ENCODE results near the gene IQGAP1. TPM values are rescaled to one million over a fixed set of nuclear protein-coding genes. Genes with fewer than 3 reads are reported as not detected.

Gene IQGAP1
- polyA plus RNA-seq, 3 donors = 43.6 to 75.2 (median 54.3) TPM

GRCh38 chr15:90460142-90460824 is 72.2 kb downstream of the IQGAP1 start:
- H3K27ac ChIP-seq (ENCODE audit: low read depth, low read length) = no peak overlapping the region
- 93 to 95% (median 95%) methylated on average over 6 of the region's 6 CpGs for WGBS, 3 donors

DNA sequence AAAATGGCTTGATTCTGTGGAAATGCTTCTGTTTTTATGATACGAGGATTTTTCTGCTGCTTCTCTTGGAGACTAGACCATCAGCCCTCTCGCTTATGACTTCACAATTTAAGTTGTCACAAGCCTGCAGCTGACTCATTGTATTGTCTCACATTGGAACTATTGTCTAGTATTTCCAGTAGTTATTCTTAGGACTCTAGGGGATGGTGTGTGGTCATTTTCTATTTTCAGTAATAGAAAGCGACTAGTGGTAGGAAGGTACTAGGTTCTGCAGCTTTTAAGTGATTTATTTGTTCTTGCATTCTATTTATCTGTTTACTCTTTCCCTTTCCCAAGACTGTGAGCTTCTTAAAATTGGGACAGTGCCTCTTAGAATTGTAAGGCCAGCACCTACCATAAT is 75.3 kb downstream of the IQGAP1 start:
- 56 to 84% (median 63%) methylated on average over 3 of the region's 3 CpGs for WGBS, 3 donors
- H3K27ac ChIP-seq (ENCODE audit: low read depth, low read length) = no peak overlapping the region

- WGBS, 3 donors = 71 to 86% (median 83%) methylated on average over 7 of the region's 7 CpGs
- no peak overlapping the region for H3K27ac ChIP-seq (ENCODE audit: low read depth, low read length)
Observed at GRCh38 chr15:90465140-90465929, 77.3 kb downstream of the IQGAP1 start.

DNA sequence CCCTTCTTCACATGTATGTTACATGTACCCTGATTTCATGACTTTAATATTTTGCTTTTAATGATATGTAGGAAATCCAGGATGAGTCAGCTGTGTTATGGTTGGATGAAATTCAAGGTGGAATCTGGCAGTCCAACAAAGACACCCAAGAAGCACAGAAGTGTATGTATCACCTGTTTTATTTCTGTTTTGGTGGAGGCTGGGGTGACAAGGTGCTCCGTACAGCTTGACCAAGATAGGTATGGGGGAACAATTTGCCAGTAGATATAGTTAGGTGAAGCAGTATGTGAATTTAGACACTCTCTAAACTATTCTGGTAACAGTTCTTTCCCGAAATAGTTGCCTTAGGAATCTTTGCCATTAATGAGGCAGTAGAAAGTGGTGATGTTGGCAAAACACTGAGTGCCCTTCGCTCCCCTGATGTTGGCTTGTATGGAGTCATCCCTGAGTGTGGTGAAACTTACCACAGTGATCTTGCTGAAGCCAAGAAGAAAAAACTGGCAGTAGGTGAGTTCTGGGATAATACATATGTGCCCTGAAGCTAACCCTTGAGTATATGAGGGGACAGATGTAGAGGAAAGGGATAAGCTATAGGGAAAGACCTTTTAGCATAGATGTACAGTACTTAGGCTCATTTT is 78.0 kb downstream of the IQGAP1 start:
- 78 to 95% (median 81%) methylated on average over 3 of the region's 3 CpGs for WGBS, 3 donors
- no peak overlapping the region for H3K27ac ChIP-seq (ENCODE audit: low read depth, low read length)

DNA sequence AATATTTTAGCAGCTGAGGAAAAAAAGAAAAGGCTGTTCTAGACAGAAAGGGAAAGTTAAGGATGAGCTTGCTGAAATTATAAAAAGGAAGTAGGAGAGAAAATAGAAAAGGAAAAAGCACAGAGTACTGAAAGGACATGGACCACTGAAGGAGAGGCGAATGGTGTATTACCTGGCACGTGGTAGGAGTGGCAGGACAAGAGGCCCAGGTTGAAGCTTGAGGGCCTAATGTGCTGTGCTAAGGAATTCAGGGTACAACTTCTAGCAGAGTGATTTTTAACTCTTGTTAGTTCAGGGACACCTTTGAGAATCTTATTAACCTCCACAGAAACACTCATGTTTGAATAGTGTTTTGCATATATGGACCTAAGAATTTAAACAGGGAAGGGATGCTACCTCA is 81.7 kb downstream of the IQGAP1 start:
- no peak overlapping the region for H3K27ac ChIP-seq (ENCODE audit: low read depth, low read length)
- WGBS, 3 donors = 74 to 87% (median 80%) methylated on average over 2 of the region's 2 CpGs

GRCh38 chr15:90470453-90470852 is 82.4 kb downstream of the IQGAP1 start:
- H3K27ac ChIP-seq (ENCODE audit: low read depth, low read length) = no peak overlapping the region

GRCh38 chr15:90471126-90471525 is 83.1 kb downstream of the IQGAP1 start:
- WGBS, 3 donors = 100% methylated on average over 3 of the region's 3 CpGs
- H3K27ac ChIP-seq (ENCODE audit: low read depth, low read length) = no peak overlapping the region

More at GRCh38 chr15:90470453-90470852, 82.4 kb downstream of the IQGAP1 start:
- 29 to 58% (median 37%) methylated on average over 1 of the region's 1 CpG for WGBS, 3 donors

DNA sequence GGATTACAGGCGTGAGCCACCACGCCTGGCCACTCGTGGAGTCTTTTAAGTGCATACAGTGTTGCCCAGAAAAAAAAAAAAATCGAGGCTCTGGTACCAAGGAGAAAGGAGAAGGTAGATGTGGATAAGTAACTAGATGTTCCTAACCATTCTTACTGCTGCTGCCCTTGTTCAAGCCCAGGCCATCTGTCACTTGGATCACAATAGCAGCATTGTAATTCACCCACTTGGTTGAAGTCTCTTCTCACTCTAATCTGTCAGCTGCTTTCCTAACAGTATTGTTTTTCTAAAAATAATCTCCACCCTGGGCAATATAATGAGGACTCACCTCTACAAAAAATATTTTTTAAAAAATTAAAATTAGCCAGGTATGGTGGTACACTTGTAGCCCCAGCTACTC is 83.7 kb downstream of the IQGAP1 start:
- 81 to 98% (median 90%) methylated on average over 4 of the region's 4 CpGs for WGBS, 3 donors
- no peak overlapping the region for H3K27ac ChIP-seq (ENCODE audit: low read depth, low read length)

DNA sequence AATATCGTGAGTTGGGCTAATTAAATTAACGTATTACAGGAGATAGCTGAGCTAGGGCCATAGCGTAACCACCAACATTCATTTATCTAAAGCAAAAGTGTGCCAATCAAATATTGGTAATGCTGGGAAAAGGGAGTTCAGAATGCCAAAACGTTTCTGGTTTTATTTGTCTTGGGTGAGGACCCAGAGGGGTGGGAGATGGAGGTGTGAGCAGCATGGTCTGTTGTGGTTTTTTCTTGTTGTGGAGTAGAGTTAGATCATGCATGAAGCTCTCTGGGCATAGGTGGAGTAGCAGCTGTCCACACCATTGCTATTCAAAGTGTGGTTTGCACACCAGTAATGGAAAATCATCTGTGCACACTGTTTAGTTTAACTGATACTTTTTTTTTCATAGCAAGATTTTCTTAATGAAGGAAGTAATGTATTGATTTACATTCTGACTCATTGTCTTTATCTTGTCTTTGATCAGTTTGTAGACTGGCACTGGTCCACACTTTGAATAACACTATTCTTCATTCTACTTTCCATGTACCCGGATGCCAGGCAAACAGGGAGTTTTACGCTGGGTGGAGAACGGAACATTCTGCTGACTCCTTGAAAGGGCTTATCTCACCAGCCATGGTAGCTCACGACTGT is 90.9 kb downstream of the IQGAP1 start:
- WGBS, 3 donors = 39 to 83% (median 78%) methylated on average over 8 of the region's 8 CpGs
- H3K27ac ChIP-seq (ENCODE audit: low read depth, low read length) = no peak overlapping the region

DNA sequence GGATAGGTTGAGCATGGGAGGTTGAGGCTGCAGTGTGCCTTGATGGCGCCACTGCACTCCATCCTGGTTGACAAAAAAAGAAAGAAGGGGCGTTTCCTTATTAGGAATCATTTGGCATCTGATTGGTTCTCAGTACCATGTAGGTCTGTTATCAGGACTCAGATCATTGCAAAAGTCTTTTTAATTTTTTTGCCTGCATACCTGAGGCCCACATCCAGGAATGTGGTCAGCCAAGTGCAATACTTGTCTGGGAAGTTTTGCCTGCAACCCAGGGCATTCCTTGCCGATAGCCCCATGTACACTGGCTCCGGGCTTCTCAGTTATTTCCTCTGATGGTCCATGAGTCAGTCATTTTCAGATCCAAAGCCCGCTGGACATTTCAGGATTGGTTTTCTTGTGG is 91.6 kb downstream of the IQGAP1 start:
- no peak overlapping the region for H3K27ac ChIP-seq (ENCODE audit: low read depth, low read length)
- WGBS, 3 donors = 81 to 90% (median 88%) methylated on average over 5 of the region's 5 CpGs

- H3K27ac ChIP-seq (ENCODE audit: low read depth, low read length) = no peak overlapping the region
- WGBS, 3 donors = 54 to 73% (median 56%) methylated on average over 3 of the region's 3 CpGs
Observed at GRCh38 chr15:90481023-90481422, 93.0 kb downstream of the IQGAP1 start.

DNA sequence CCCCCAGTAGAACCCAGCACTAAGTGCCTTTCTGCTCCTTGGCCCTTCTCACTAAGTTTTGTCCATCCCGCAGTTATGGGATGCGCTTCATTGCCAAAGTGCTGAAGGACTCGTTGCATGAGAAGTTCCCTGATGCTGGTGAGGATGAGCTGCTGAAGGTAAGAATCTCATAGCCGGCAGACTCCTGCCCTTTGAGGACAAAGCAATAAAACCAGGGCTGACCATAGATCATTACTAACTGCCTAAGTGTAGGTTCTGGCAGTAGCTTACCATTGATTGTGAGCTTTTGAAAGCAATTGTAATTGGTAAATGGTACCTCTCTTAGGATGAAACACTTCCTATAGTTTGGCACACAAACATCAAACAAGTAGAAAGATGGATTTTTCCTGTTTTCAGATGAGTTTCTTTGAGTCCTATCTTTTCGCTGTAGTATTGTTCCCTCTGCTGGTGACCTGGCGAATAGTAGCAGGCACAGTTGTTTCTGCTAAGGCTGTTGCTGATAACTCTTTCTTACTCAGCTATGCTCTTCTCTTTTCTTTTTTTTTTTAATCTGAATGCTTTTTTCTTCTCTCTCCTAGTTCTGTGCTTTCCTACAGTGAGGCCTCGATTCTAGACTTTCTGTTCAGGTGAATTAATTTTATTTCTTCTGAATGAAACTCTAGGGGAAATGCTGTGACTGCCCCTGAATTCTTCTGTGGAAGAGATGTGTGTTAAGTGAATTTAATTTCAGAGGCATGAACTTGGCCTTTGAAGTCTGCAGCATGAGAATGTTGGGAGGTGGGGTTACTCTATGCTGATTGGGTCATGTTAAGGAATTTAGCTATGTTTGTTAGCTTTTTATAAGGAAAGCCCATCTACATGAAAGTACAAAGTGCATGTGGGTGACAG is 94.3 kb downstream of the IQGAP1 start:
- no peak overlapping the region for H3K27ac ChIP-seq (ENCODE audit: low read depth, low read length)
- WGBS, 3 donors = 54 to 61% (median 56%) methylated on average over 7 of the region's 7 CpGs

GRCh38 chr15:90483012-90483307 is 94.9 kb downstream of the IQGAP1 start:
- 38 to 94% (median 56%) methylated on average over 1 of the region's 1 CpG for WGBS, 3 donors
- no peak overlapping the region for H3K27ac ChIP-seq (ENCODE audit: low read depth, low read length)

DNA sequence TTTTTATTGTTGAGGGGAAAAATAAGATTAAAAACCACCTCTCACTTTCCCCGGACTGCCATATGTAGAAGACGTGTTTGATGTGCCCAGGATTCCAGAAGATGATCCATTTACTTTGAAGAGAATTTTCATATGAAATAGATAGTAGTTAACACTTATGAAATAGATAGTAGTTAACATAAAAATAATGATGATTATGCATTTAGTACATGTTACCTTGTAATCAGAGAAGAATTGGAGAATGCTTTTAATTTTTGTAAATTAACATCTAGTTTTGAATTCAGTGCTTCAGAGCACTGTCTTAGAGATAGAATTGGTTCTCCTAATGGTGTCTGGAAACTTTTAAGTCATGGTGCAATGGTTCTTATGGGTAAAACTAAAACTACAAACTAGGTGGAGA is 95.6 kb downstream of the IQGAP1 start:
- WGBS, 3 donors = 88 to 95% (median 91%) methylated on average over 2 of the region's 2 CpGs
- H3K27ac ChIP-seq (ENCODE audit: low read depth, low read length) = no peak overlapping the region

GRCh38 chr15:90487186-90487585 is 99.1 kb downstream of the IQGAP1 start:
- WGBS, 3 donors = 89 to 96% (median 93%) methylated on average over 8 of the region's 8 CpGs
- no peak overlapping the region for H3K27ac ChIP-seq (ENCODE audit: low read depth, low read length)

DNA sequence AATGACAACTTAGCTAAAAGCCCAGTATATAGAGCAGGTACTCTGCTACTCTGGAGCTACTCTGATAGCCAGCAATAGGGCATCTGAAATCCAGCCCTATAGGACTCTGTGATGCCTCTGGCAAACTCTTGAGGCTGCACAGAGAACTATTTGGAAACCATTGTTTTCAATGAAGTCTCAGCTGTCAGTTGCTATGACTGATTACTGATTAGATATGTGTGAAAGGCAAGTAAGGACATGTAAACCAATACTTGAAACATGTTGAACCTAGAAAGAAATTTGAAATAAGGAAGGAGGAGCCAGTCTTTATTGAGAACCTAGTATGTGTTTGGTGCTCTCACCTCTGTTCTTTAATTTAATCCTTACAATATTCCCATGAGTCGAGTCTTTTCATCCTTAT is 101.5 kb downstream of the IQGAP1 start:
- 81 to 98% (median 87%) methylated on average over 1 of the region's 1 CpG for WGBS, 3 donors
- no peak overlapping the region for H3K27ac ChIP-seq (ENCODE audit: low read depth, low read length)

- no peak overlapping the region for H3K27ac ChIP-seq (ENCODE audit: low read depth, low read length)
- WGBS, 3 donors = 90 to 94% (median 91%) methylated on average over 2 of the region's 2 CpGs
Observed at GRCh38 chr15:90489944-90490343, 101.9 kb downstream of the IQGAP1 start.

DNA sequence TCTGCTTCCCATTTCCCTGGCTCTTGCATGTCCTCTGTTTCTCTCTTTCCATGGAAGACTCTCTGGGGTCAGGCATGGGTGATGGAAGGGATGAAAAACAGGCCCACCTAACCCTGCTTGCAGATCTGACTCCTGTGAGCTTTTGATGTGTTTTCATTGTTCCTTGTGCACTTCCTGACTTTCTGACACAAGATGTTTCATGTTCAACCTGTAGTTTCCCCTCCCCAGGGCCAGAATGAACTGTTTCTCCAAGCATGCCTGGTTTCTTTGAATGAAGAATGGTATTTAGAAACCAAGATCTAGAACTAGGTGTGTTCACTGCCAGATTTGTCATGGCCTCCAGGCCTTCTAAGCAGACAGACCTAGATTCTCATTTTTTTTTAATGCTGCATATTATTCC is 105.6 kb downstream of the IQGAP1 start:
- no peak overlapping the region for H3K27ac ChIP-seq (ENCODE audit: low read depth, low read length)

Data from adipose tissue (tissue), 3 donors.